GM13976 (cell line): ENCODE results near the gene MIEN1.
"Not testable (repeated sequence)": the region's sequence is repeated elsewhere in the genome, so short reads cannot be mapped to it uniquely, and the experiment has no call there.

ENCODE experiments used
- DNase-seq: peaks from one replicate; pipeline ENCODE4 v3.0.0; 2012; ENCODE audit warnings: low spot score
- CTCF ChIP-seq: IDR thresholded peaks from 2 replicates; pipeline ENCODE4 v1.5.1; 2012; ENCODE audit warnings: borderline replicate concordance, mild to moderate bottlenecking; ENCODE audit not compliant: insufficient read depth; ENCODE audit errors: extremely low read depth, missing control alignments, control extremely low read depth
- in situ Hi-C: fragments of 300-500 bp; cut with MboI; formaldehyde crosslinking; loops from one replicate; pipeline ENCODE4 v1.12.0; 2022; ENCODE audit warnings: low sequenced_read_pairs, mixed read lengths, inconsistent platforms; ENCODE audit not compliant: unreplicated experiment

The MIEN1 gene

GRCh38 chr17:39751637-39752036, 21.3 kb upstream of the MIEN1 start:
- no peak for TF ChIP-seq CTCF
- no peak for DNase-seq
- in situ Hi-C loops = no loop called here

GRCh38 chr17:39751016-39751543, 20.7 kb upstream of the MIEN1 start:
- in situ Hi-C loops = no loop called here
- no peak for TF ChIP-seq CTCF
- DNase-seq = no peak

- TF ChIP-seq CTCF = no peak
- no peak for DNase-seq
- in situ Hi-C loops = no loop called here
Measured at GRCh38 chr17:39750131-39751015, 20.0 kb upstream of the MIEN1 start.

GRCh38 chr17:39748444-39749034, 18.2 kb upstream of the MIEN1 start:
- in situ Hi-C loops = loop anchor here (10.0 kb wide), 1 partner anchor 114 kb away; the partner anchor contains the start of gene STARD3
- DNase-seq = not testable (repeated sequence)

GRCh38 chr17:39747745-39748144, 17.4 kb upstream of the MIEN1 start:
- in situ Hi-C loops = loop anchor here (10.0 kb wide), 1 partner anchor 113 kb away; the partner anchor contains the start of gene STARD3

GRCh38 chr17:39746145-39746461, 15.8 kb upstream of the MIEN1 start:
- DNase-seq = no peak
- no peak for TF ChIP-seq CTCF
- in situ Hi-C loops = loop anchor here (10.0 kb wide), 1 partner anchor 111 kb away; the partner anchor contains the start of gene STARD3

More at GRCh38 chr17:39747745-39748144, 17.4 kb upstream of the MIEN1 start:
- DNase-seq = no peak
- TF ChIP-seq CTCF = no peak
